ENCODE results near the gene EPSTI1. TPM values are rescaled to one million over a fixed set of nuclear protein-coding genes. Genes with fewer than 3 reads are reported as not detected.

EPSTI1 gene
- total and polyA plus RNA-seq, 2 experiments from 2014 or later = 1.5 to 2.5 TPM

- no peaks in the 10 kb centered on the region for H3F3A ChIP-seq (ENCODE audit: insufficient read depth)
- H3K79me2 ChIP-seq (ENCODE audit: insufficient read depth) = peaks cover 74% of the 10 kb centered on the region
- in situ Hi-C loops (cut with MboI) = no loop called here
- no peak for TF ChIP-seq EZH2phosphoT487 (IDR thresholded peaks at IDR 0.05; ENCODE audit: insufficient read depth, low read depth)
- no peak for TF ChIP-seq EZH2 (IDR thresholded peaks at IDR 0.05; ENCODE audit: insufficient read depth, poor library complexity, severe bottlenecking)
- no peak overlapping the region for H2AFZ ChIP-seq
- no peak overlapping the region for H3K4me2 ChIP-seq (ENCODE audit: unreplicated experiment)
- H4K20me1 ChIP-seq (ENCODE audit: insufficient read depth) = no peaks in the 10 kb centered on the region
- no peak overlapping the region for H3K27ac ChIP-seq
- H3K4me3 ChIP-seq = no peak overlapping the region
- no peaks in the 10 kb centered on the region for H3K27me3 ChIP-seq (replicated peaks; ENCODE audit: insufficient read depth)
- 0 out of 2 replicates have a peak, but pooled peaks cover 13% of the 10 kb centered on the region for H3K4me1 ChIP-seq (ENCODE audit: insufficient read depth)
- no peak for DNase-seq
- H3K9me3 ChIP-seq (ENCODE audit: low read depth) = no peaks in the 10 kb centered on the region
- 0 out of 2 replicates have a peak, but pooled peaks cover 5% of the 10 kb centered on the region for H3K36me3 ChIP-seq (ENCODE audit: low read depth)
- no peak overlapping the region for H3K9ac ChIP-seq
- no peaks in the 10 kb centered on the region for H3K9me2 ChIP-seq (ENCODE audit: insufficient read depth)
- 65 to 66% methylated on average over 2 of the region's 2 CpGs for WGBS, 2 experiments (ENCODE audit: low coverage in 1 of 2, low lambda C conversion rate in 2 of 2, missing lambda C conversion rate in 2 of 2)
These were observed 34.2 kb upstream of the EPSTI1 start for GRCh38 chr13:43026262-43026661.

GRCh38 chr13:43023289-43023963 lies 31.4 kb upstream of the EPSTI1 start, which contains the start of gene DNAJC15:
Gene DNAJC15 (plus strand): TSS chr13:43023586. CDS start chr13:43023627, 41 bp downstream.
- Histone ChIP-seq H2AFZ (peak within 1 kb of the TSS; percentile 98), H3K4me3 (peak within 1 kb of the TSS; percentile 86), H3K36me3 (ENCODE audit: low read depth) (0 out of 2 replicates have a peak, but pooled peaks cover 3% of the 10 kb centered on the region), H3K27ac (peak within 1 kb of the TSS; percentile 83), H3F3A (ENCODE audit: insufficient read depth) (no peaks in the 10 kb centered on the region), H3K79me2 (ENCODE audit: insufficient read depth) (peaks cover 48% of the 10 kb centered on the region), H3K4me2 (ENCODE audit: unreplicated experiment) (peak within 1 kb of the TSS; percentile 75), H3K27me3 (replicated peaks; ENCODE audit: insufficient read depth) (no peaks in the 10 kb centered on the region), H3K4me1 (ENCODE audit: insufficient read depth) (0 out of 2 replicates have a peak, but pooled peaks cover 13% of the 10 kb centered on the region), H3K9ac (peak within 1 kb of the TSS; percentile 85), H3K9me3 (ENCODE audit: low read depth) (no peaks in the 10 kb centered on the region), H3K9me2 (ENCODE audit: insufficient read depth) (no peaks in the 10 kb centered on the region), H4K20me1 (ENCODE audit: insufficient read depth) (no peaks in the 10 kb centered on the region)
- 3% methylated on average over 46 to 48 of the region's 48 CpGs for WGBS, 2 experiments (ENCODE audit: low coverage in 1 of 2, low lambda C conversion rate in 2 of 2, missing lambda C conversion rate in 2 of 2)
- in situ Hi-C loops (cut with MboI) = no loop called here
- peak; percentile 94 for DNase-seq
- TF ChIP-seq EZH2 (IDR thresholded peaks at IDR 0.05; ENCODE audit: insufficient read depth, poor library complexity, severe bottlenecking) (no peak), EZH2phosphoT487 (IDR thresholded peaks at IDR 0.05; ENCODE audit: insufficient read depth, low read depth) (no peak)

GRCh38 chr13:43022934-43023288 lies 30.9 kb upstream of the EPSTI1 start:
- 0 out of 2 replicates have a peak, but pooled peaks cover 13% of the 10 kb centered on the region for H3K4me1 ChIP-seq (ENCODE audit: insufficient read depth)
- no peaks in the 10 kb centered on the region for H3K9me2 ChIP-seq (ENCODE audit: insufficient read depth)
- H3K9me3 ChIP-seq (ENCODE audit: low read depth) = no peaks in the 10 kb centered on the region
- H3K4me2 ChIP-seq (ENCODE audit: unreplicated experiment) = peak overlapping the region; percentile 75
- H3K36me3 ChIP-seq (ENCODE audit: low read depth) = no peaks in the 10 kb centered on the region
- 60% methylated on average over 12 of the region's 12 CpGs for WGBS, 2 experiments (ENCODE audit: low coverage in 1 of 2, low lambda C conversion rate in 2 of 2, missing lambda C conversion rate in 2 of 2)
- H3K79me2 ChIP-seq (ENCODE audit: insufficient read depth) = peaks cover 43% of the 10 kb centered on the region
- DNase-seq = no peak
- peak overlapping the region; percentile 86 for H3K4me3 ChIP-seq
- no peak for TF ChIP-seq EZH2 (IDR thresholded peaks at IDR 0.05; ENCODE audit: insufficient read depth, poor library complexity, severe bottlenecking)
- TF ChIP-seq EZH2phosphoT487 (IDR thresholded peaks at IDR 0.05; ENCODE audit: insufficient read depth, low read depth) = no peak
- H3F3A ChIP-seq (ENCODE audit: insufficient read depth) = no peaks in the 10 kb centered on the region
- in situ Hi-C loops (cut with MboI) = no loop called here
- peak overlapping the region; percentile 98 for H2AFZ ChIP-seq
- no peaks in the 10 kb centered on the region for H4K20me1 ChIP-seq (ENCODE audit: insufficient read depth)
- H3K9ac ChIP-seq = peak overlapping the region; percentile 85
- H3K27me3 ChIP-seq (replicated peaks; ENCODE audit: insufficient read depth) = no peaks in the 10 kb centered on the region
- peak overlapping the region; percentile 83 for H3K27ac ChIP-seq

DNA sequence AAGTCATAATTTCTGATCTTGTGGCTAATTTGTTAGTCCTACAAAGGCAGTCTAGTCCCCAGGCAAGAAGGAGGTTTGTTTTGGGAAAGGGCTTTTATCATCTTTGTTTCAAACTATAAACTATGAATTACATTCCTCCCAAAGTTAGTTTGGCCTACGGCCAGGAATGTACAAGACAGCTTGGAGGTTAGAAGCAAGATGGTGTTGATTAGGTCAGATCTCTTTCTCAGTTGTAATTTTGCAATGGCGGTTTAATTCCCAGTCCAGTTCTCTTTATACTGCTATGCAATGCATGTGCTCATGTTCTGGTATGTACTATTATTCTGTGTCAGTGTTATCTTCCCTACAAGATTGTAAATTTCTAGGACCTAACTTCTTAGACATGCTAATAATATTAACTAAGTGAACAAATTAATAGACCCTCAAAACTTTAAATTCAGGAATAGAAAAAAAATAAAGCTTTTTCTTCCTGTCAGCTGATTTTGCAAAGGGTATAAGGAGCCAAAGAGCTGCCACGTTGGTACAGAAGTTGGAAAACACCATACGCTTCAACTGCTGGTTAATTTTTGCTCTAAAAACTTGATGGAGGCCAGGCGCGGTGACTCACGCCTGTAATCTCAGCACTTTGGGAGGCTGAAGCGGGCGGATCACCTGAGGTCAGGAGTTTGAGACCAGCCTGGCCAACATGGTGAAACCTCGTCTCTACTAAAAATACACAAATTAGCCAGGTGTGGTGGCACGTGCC lies 30.1 kb upstream of the EPSTI1 start:
- H3K9ac ChIP-seq = no peak overlapping the region
- H3K9me3 ChIP-seq (ENCODE audit: low read depth) = no peaks in the 10 kb centered on the region
- in situ Hi-C loops (cut with MboI) = no loop called here
- H3K36me3 ChIP-seq (ENCODE audit: low read depth) = no peaks in the 10 kb centered on the region
- no peaks in the 10 kb centered on the region for H3F3A ChIP-seq (ENCODE audit: insufficient read depth)
- 0 out of 2 replicates have a peak, but pooled peaks cover 13% of the 10 kb centered on the region for H3K4me1 ChIP-seq (ENCODE audit: insufficient read depth)
- H4K20me1 ChIP-seq (ENCODE audit: insufficient read depth) = no peaks in the 10 kb centered on the region
- 84 to 86% methylated on average over 11 of the region's 11 CpGs for WGBS, 2 experiments (ENCODE audit: low coverage in 1 of 2, low lambda C conversion rate in 2 of 2, missing lambda C conversion rate in 2 of 2)
- H3K27ac ChIP-seq = no peak overlapping the region
- no peak overlapping the region for H2AFZ ChIP-seq
- no peaks in the 10 kb centered on the region for H3K27me3 ChIP-seq (replicated peaks; ENCODE audit: insufficient read depth)
- no peak overlapping the region for H3K4me2 ChIP-seq (ENCODE audit: unreplicated experiment)
- TF ChIP-seq EZH2phosphoT487 (IDR thresholded peaks at IDR 0.05; ENCODE audit: insufficient read depth, low read depth) = no peak
- TF ChIP-seq EZH2 (IDR thresholded peaks at IDR 0.05; ENCODE audit: insufficient read depth, poor library complexity, severe bottlenecking) = no peak
- peaks cover 34% of the 10 kb centered on the region for H3K79me2 ChIP-seq (ENCODE audit: insufficient read depth)
- DNase-seq = peak; percentile 24
- no peak overlapping the region for H3K4me3 ChIP-seq
- H3K9me2 ChIP-seq (ENCODE audit: insufficient read depth) = no peaks in the 10 kb centered on the region

Data from GM23248 (cell line).